ENCODE results near the gene PIK3R1.
A peak's percentile ranks its signal among the peaks of the same experiment; 100 is the strongest.

The PIK3R1 gene

GRCh38 chr5:68319706-68320412 lies 104.3 kb downstream of the PIK3R1 start:
- H3K4me3 ChIP-seq (ENCODE audit: low read depth, low read length): no peak overlapping the region
- no peaks in the 10 kb centered on the region for H3K4me1 ChIP-seq
- H3K9me3 ChIP-seq: no peaks in the 10 kb centered on the region
- DNase-seq: no peak
- H3K36me3 ChIP-seq: no peaks in the 10 kb centered on the region
- H3K27me3 ChIP-seq: no peaks in the 10 kb centered on the region
- TF ChIP-seq CTCF (IDR thresholded peaks at IDR 0.05; ENCODE audit: low read depth, low read length): no peak

GRCh38 chr5:68320413-68320986 lies 104.9 kb downstream of the PIK3R1 start:
- H3K36me3 ChIP-seq: no peaks in the 10 kb centered on the region
- H3K9me3 ChIP-seq: no peaks in the 10 kb centered on the region
- no peak for DNase-seq
- TF ChIP-seq CTCF (IDR thresholded peaks at IDR 0.05; ENCODE audit: low read depth, low read length): no peak
- no peak overlapping the region for H3K4me3 ChIP-seq (ENCODE audit: low read depth, low read length)
- no peaks in the 10 kb centered on the region for H3K4me1 ChIP-seq
- no peaks in the 10 kb centered on the region for H3K27me3 ChIP-seq

GRCh38 chr5:68325065-68325580 lies 109.6 kb downstream of the PIK3R1 start:
- DNase-seq: no peak
- Histone ChIP-seq H3K4me3 (ENCODE audit: low read depth, low read length) (no peak overlapping the region), H3K9me3 (no peaks in the 10 kb centered on the region), H3K36me3 (no peaks in the 10 kb centered on the region), H3K27me3 (no peaks in the 10 kb centered on the region), H3K4me1 (peaks cover 6% of the 10 kb centered on the region)
- no peak for TF ChIP-seq CTCF (IDR thresholded peaks at IDR 0.05; ENCODE audit: low read depth, low read length)

- DNase-seq: no peak
- H3K36me3 ChIP-seq: no peaks in the 10 kb centered on the region
- no peaks in the 10 kb centered on the region for H3K27me3 ChIP-seq
- H3K4me1 ChIP-seq: peaks cover 18% of the 10 kb centered on the region
- no peak for TF ChIP-seq CTCF (IDR thresholded peaks at IDR 0.05; ENCODE audit: low read depth, low read length)
- H3K9me3 ChIP-seq: no peaks in the 10 kb centered on the region
- no peak overlapping the region for H3K4me3 ChIP-seq (ENCODE audit: low read depth, low read length)
These were observed 114.1 kb downstream of the PIK3R1 start for GRCh38 chr5:68329554-68330255.

GRCh38 chr5:68330574-68330973 lies 115.0 kb downstream of the PIK3R1 start:
- no peak overlapping the region for H3K4me3 ChIP-seq (ENCODE audit: low read depth, low read length)
- H3K9me3 ChIP-seq: no peaks in the 10 kb centered on the region
- TF ChIP-seq CTCF (IDR thresholded peaks at IDR 0.05; ENCODE audit: low read depth, low read length): no peak
- peaks cover 18% of the 10 kb centered on the region for H3K4me1 ChIP-seq
- DNase-seq: peak; percentile 40
- no peaks in the 10 kb centered on the region for H3K36me3 ChIP-seq
- no peaks in the 10 kb centered on the region for H3K27me3 ChIP-seq
